GM18868 (cell line): ENCODE data around the gene ERICH6.

Experiments
- ATAC-seq: cut with Tn5 transposase; IDR thresholded peaks from one replicate; pipeline ENCODE4 v1.9.1; 2021; ENCODE audit warnings: mild to moderate bottlenecking, moderate library complexity; ENCODE audit not compliant: unreplicated experiment

ERICH6 gene

DNA sequence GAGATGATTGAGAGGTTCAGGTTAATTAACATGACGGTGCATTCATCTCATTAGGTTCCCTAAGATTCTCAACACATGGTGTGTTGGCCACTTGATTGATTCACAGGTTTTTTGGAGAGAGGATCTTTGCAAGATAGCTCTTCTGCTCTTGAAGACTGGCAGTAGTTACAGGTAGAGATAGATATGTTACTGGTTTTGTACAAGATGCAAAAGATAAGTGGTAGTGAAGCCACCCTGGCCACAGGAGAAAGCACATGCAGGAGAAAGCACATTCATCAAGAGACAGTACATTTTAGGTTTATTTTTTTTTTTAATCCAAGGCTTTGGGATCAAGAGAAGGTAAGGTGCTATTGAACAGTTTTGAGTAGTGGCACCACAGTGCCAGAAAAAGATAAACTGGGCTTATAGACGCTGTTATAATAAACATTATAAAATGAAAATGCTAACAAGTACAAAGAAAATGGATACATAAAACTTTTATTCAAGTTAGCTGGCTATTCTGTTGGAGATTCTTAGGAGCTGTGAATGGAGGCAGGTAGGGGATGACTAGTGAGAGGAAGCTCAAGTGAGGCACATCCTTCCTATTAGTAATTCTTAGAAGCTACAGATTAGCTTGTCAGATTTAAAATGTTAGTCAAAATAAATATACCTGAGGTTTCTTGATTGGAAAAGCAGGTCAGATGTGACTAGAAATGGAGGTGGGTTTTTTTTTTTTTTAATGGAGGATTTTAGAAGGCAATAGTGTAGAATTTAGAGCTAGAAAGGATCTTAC lies 89.8 kb downstream of the ERICH6 start:
- ATAC-seq: no peak

DNA sequence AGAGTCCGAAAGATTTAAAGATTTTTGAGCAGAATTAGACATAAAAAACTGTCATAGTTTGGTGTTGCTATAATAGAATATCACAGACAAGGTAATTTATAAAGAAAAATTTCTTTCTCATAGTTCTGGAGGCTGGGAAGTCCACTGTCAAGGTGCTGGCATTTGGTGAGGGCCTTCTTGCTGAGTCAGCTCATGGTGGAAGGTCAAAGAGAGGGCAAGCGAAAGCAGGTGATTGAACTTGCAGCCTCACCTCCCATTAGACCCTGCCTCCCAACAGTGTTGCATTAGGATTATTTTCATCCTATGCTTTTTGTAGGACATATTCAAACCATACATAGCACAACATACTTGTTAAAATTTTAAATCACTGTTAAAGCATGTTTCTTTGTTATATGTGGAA lies 90.7 kb downstream of the ERICH6 start:
- no peak for ATAC-seq

DNA sequence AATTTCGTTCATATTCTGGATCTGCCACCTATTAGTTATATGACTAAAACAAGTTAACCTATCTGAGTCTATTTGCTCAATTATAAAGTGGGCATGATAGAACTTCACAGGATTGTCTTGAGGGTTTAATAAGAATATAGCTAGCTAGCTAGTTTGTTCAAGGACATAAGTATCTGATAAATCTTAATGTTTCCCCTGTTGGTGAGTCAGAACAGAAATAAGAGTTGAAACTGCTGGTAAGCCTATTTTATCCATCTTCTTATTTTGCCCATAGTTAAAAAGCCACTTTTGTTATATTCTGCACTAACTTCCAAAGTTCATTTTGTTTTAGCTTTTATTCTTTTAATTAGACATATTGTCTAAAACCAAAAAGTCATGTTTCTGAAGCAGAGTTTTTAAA lies 91.2 kb downstream of the ERICH6 start:
- ATAC-seq: no peak

DNA sequence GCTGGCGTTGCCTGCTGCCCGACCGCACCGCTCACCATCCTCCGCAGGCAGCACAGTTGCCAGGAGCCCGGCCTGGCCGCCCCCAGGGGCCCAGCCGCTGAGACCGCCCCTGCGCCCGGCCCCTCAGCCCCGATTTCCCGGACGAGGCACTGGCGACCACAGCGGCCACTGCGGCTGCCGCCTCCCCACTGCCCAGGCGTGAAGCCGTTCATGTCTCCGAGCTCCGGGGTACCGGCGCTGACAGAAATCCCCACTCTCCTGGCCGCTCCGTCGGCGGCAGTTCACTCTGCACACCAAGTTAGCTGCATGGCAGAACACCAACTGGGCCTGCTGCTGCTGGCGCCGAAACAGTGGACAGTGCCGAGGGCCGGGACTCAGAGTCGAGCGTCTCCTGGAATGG lies 92.1 kb downstream of the ERICH6 start:
- ATAC-seq: no peak

- ATAC-seq: no peak
These were observed 92.9 kb downstream of the ERICH6 start for GRCh38 chr3:150610785-150611184.

DNA sequence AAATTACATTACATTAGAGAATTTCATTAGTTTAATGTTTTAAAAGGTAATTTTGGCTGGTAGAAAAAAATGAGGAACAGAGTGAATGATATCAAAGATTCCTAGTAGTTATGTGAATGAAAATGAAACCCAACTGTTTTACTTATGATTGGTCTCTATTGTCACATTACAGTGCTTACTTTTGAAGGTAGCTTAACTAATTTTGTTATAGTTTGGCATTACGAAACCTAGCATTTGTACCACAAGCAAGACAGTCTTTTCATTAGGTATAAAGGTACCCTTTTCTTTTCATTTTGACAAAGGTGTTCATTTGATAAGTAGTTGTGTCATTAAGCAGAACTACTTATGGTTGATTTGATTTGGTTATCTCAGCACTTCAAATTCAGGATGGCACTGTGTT lies 93.7 kb downstream of the ERICH6 start:
- no peak for ATAC-seq
